GM18907 (cell line): ENCODE results near the gene TMEM175.

Source experiments
- ATAC-seq: cut with Tn5 transposase; IDR thresholded peaks from one replicate; pipeline ENCODE4 v1.9.1; 2021; ENCODE audit warnings: mild to moderate bottlenecking, moderate library complexity; ENCODE audit not compliant: unreplicated experiment

The TMEM175 gene

DNA sequence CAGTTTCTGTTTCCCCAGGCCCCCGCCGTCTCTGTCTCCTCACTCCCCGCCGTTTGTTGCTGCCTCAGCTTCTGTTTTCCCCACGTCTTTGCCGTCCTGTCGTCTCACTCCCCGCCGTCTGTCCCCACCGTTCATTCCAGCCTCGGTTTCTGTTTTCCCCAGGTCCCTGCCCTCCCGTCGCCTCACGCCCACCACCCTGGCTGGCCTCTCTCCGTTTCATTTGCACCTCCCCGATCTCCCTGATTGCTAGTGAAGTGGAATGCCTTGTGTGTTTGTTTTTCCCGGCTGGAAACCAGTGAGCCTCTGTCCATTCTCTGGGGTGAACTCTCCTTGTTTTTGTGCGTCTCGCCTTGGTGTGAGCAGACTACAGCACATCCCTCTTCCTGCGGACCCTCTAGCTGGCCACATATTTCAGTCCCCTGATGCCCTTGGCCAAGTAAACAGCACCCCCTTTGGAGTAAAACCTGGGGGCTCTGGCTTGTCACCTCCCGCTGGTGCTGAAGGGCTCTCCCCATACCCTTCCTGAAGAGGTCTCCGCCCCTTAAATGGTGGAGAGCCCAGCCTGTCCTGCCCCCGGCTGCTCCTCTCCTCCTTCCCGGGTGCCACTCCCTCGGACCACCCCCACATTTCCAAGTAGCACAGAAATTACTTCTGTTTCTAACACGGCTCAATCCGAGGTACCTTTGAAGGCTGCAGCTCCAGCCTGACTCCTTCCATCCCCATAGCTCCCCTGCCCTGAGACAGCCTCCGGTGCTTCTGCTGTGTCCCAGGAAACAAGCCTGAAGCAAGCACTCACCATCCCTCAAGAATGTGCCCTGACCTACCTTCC, 13.2 kb downstream of the TMEM175 start:
- no peak for ATAC-seq

DNA sequence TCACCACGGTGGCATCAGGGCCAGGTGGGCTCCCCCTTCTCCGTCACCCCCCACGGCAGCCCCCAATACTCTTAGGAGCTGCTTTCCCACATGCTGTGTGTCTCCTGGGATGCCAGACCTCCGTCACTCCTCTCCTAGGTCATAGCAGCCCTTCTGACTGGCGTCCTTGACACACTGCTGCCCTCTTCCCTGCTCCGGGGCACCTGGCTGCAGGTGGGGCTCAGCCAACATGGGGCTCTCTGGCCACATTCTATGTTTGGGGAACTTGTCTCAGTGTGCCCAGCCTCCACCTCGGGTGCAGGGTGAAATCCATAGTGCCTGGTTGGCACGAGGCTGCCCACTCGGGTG, 13.8 kb downstream of the TMEM175 start:
- ATAC-seq = no peak

DNA sequence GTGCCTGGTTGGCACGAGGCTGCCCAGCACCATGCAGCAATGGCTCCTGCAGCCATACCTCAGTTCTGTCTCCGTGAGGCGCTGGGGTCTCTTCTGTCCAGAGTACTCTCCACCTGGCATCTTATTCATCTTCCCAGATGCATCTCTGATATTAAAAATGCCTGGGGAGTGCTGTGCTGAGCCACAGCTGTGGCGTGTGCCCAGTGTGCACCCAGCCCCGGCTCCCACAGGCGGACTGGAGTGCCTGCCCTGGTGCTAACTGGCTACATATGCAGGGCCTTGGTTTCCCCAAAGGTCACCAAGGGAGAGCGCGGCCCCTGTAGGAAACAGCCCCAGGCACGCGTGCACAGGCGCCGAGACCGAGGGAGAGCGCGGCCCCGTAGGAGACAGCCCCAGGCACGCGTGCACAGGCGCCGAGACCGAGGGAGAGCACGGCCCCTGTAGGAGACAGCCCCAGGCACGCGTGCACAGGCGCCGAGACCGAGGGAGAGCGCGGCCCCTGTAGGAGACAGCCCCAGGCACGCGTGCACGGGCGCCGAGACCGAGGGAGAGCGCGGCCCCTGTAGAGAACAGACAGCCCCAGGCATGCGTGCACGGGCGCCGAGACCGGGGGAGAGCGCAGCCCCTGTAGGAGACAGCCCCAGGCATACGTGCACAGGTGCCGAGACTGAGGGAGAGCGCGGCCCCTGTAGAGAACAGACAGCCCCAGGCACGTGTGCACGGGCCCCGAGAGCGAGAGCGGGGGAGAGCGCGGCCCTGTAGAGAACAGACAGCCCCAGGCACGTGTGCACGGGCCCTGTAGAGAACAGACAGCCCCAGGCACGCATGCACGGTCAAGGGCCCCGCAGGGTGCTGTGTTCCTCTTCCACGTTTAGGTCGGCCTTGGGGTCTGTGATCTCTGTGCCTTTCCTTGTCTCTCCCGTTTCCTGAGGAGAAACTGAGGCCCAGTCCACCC, 14.5 kb downstream of the TMEM175 start:
- ATAC-seq = no peak

DNA sequence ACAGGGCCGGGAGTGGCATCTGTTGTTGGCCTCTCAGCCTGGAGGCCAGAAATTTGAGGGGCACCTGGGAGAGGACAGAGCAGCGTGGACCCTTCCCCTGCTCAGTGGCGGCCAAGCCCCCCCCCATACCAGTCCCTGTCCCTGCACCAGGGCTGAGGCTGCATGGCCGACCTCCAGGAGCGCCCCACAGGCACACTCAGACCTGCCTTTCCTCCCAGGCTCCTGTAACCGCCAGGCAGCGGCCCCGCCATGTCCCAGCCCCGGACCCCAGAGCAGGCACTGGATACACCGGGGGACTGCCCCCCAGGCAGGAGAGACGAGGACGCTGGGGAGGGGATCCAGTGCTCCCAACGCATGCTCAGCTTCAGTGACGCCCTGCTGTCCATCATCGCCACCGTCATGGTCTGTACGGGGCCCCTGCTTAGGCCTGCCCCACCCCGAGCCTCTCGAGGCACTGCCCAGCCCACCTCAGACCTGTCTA, 15.3 kb downstream of the TMEM175 start:
- no peak for ATAC-seq

DNA sequence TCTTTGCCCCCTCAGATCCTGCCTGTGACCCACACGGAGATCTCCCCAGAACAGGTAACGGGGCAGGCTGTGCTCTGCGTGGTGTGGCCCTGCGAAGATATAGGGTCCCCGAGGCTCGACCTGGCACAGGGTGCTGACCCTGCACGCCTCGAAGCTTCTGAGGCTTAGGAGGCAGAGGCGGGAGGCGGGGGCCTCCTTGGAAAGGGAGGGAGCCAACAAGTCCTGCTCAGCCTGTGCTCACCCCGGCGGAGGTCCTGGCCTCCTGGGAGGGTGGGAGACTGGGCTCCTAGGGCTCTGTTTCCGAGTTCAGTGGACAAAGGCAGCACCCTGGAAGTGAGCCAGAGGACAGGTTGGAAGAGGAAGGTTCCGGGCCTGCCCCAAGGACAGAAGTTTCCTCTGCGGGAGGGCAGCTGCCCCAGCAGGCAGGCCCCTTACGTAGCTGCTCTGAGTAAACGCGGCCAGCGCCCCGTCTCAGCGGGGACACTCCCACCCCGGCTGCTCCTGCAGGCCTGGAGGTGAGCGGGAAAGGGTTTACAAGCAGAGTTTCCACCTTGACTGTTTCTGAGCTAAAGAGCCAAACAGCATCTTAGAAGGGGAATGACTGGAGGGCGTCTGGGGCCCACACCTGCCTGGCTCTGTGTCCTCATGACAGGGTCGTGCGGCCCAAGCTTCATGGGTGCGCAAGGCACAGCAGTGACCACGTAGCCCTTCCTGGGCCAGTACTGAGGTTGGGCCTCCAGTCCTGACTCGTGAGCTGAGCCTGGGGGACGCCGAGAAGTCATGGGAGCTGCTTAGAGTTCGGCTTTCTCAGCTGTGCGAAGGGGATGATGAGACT, 16.1 kb downstream of the TMEM175 start:
- no peak for ATAC-seq

DNA sequence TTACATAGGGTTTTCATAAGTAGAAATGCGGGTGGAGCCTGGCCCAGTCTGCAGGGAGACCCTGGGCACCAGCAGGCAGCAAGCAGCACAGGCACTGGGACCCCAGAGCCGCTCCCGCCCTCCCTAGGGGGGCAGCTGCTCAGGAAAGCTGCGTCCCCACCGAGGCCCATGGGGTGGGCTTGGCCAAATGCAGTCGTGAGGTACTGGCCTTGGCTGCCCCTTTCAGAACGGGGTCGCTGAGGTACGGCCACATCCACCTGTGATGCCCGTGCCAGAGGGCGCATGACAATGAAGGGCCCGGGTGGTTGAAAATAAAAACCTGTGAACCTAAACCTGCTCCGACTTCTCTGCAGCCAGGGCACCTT, 16.7 kb downstream of the TMEM175 start:
- ATAC-seq = no peak

DNA sequence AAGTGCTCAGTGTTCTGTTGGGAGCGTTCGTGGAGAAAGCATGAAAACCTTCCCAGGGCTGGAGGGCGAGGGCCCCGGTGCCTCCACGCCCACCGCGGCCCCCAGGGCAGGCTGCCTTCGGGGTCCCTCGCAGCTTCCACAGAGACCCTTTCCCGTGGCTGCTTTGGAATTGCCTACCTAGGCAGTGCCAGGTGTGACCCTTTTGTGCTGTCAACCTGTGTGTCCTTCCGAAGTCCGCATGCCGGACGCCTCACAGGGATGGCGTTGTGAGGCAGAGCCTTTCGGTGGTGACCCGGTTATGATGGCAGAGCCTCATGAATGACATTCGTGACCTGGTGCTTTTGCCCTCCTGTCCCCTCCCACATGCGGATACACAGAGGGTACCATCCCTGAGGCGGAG, 17.4 kb downstream of the TMEM175 start:
- ATAC-seq = no peak

DNA sequence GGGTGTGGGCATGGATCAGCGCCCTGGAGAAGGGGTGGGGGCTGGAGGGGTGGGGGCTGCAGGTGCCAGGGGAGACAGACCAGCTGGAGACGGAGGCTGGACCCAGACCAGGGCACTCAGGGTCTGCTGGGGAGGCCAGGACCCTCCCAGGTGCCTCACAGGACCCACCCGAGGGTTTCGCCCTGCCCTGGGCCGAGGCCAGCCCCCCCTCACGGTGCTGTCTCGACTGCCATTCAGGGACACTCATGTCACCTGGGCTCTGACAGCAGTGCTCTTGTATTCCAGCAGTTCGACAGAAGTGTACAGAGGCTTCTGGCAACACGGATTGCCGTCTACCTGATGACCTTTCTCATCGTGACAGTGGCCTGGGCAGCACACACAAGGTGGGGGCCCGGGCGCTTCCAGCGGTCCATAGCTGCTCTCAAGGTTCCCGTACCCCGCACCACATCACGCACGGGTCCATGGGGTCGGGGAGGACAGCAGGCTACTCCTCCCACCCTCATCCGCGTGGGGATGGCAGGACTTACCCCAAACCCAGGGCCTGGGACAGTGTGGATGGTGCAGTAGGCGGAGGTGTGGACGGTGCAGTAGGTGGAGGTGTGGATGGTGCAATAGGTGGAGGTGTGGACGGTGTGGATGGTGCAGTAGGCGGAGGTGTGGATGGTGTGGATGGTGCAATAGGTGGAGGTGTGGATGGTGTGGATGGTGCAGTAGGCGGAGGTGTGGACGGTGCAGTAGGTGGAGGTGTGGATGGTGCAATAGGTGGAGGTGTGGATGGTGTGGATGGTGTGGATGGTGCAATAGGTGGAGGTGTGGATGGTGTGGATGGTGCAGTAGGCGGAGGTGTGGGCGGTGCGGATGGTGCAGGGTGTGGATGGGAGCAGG, 18.1 kb downstream of the TMEM175 start:
- ATAC-seq = no peak

DNA sequence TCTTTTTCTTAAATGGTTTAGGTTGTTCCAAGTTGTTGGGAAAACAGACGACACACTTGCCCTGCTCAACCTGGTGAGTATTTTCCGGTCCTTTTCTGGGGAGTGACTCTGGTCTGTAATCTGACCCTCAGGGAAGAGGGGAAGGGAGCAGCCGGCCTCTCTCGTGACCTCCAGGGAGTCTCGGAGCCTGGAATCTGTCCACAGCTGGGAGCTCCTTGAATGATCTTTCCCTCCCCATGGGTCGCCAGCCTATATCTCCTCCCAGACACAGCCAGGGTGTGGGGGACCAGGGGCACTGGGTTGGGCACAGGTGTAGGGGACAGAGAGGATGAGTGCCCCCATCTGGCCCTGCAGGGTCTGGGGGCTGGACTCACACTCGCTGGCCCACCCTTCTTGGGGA, 18.9 kb downstream of the TMEM175 start:
- no peak for ATAC-seq

DNA sequence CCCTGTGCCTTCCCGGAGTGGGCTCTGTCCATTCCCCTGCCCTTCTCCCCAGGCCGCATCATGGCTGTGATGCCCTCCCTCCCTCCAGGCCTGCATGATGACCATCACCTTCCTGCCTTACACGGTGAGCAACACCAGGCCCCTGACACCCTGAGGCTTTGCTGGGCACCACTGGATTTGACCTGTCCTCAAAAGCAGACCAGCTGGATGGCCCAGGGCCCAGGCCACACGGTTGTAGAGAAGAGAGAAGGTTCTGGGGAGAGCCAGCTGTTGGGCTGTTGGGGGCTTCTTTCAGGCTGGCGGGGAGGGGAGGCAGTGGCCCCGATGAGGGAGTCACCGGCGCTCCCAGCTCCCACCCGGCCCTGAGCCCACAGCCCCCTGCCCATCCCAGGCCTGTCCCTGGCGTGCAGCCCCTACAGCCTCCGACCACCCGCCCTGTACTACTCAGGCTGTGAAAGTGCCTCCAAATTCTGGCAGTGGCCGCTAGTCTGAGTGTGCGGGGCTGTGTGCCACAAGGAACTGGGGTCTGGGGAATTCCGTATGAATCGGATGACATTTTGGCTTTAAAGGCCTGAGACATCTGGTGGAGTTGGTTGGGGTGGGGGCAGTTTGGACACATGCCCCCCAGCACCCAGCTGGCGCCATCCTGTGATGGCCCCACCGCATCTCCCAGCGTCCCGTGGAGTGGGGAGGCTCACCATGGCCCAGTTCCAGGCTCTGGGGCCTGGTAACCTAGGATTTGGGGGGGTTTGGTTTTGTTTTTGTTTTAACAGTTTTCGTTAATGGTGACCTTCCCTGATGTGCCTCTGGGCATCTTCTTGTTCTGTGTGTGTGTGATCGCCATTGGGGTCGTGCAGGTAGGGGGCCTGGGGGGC, 19.6 kb downstream of the TMEM175 start:
- ATAC-seq = no peak

DNA sequence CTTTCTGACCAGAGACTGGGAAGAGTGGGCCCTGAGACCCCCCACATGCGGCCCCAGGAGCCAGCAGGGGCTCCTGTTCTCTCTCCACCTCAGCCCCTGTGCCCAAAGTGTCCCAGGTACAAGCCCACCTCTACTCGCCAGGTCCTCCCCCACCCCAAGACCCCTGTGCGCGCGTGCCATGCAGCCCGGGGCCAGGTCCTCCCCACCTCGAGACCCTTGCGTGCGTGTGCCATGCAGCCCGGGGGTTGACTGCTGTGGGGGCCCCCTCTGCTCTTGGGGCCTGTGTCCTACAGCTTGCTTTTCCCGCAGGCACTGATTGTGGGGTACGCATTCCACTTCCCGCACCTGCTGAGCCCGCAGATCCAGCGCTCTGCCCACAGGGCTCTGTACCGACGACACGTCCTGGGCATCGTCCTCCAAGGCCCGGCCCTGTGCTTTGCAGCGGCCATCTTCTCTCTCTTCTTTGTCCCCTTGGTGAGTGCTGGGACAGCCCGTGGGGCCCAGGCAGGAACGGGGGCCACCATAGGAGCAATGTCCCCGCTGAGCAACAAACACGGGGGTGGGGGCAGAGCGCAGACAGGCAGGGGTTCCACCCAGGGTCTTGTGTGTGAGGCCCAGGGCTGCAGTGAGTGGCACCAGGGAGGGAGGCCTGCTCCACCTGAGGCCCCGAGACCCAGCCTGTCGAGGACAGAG, 20.8 kb downstream of the TMEM175 start:
- no peak for ATAC-seq

DNA sequence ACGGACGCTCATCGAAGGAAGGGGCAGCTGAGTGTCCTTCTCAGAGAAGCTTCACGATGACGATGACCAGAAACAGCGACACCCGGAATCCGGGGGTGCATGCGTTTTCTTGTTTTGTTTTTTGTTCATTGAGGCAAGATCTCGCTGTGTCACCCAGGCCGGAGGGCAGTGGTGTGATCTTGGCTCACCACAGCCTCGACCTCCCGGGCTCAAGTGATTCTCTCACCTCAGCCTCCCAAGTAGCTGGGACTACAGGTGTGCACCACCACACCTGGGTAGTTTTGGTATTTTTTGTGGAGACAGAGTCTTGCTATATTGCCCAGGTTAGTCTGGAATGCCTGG, 21.3 kb downstream of the TMEM175 start:
- no peak for ATAC-seq

DNA sequence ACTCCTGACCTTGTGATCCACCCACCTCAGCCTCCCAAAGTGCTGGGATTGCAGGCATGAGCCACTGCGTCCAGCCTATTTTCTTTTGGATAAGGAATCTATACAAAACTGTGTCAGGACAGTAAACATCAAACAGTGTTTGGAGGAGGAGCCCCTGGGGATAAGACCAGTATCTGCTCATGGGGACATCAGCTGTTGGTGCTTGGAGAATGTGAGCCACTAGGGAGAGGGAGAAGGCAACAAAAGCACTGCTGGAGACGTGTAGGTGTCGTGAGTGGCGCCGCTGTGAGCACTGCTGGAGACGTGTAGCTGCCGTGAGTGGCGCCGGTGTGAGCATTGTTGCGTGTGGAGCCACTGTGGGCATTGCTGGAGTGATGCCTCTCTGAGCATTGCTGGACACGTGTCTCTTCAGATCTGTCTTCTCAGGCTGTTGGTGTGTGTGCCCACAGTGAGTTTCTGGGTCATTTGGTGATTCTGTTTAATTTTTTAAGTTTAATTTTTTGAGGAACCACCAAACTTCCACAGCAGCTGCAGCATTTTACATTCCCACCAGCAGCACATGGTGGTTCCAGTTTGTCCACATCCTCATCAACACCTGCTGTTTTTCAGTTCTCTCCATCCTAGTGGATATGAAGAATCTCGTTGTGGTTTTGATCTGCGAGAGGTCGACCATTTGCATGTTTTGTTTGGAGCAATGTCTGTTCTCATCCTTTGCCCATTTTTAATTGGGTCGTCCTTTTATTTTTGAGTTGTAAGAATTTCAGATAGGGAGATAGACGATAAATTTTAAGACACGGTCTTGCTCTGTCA, 22.2 kb downstream of the TMEM175 start:
- ATAC-seq = no peak

DNA sequence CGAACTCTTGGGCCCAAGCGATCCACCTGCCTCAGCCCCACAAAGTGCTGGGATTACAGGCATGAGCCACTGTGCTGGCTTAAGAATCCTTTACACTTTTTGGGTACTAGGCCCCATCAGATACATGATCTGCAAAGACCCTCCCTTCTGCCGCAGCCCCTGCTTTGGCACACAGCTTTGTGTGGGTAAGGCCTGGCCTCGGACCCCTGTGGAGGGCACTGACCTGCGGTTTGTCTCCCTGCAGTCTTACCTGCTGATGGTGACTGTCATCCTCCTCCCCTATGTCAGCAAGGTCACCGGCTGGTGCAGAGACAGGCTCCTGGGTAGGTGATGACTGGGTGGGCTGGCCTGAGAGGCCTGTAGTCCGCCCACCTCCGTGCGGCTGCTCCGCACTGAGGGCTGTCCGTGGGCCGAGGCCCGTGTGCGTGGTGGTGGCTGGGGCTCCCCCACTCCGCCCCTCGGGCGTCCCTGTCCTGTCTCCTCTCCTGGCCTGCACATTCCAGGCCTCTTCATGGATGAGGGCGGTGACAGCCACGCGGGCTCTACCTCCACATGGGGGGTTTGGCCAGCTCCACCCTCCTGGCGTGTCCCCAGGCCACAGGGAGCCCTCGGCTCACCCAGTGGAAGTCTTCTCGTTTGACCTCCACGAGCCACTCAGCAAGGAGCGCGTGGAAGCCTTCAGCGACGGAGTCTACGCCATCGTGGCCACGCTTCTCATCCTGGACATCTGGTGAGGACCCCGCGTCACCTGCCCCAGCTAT, 23.1 kb downstream of the TMEM175 start:
- no peak for ATAC-seq

DNA sequence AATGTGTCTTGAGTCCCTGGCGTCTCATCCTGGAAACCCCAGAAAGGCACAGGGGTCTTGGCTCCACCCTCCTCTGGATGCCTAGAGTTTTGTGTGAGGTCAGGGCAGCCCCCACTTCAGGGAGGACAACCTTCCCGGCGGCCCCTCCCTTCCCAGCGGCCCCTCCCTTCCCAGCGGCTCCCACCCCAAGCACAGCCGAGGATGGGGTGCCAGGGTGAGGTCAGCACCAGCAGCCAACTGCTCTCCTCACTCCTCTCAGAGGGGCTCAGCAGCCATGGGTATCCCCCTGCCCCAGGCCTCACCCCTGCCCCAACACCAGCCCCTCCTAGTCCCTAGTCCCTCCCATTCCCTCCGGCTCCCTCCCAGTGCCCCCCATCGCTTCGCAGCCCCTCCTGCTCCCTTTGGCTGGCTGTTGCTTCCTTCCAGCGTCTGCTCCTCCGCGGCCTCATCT, 23.7 kb downstream of the TMEM175 start:
- no peak for ATAC-seq

DNA sequence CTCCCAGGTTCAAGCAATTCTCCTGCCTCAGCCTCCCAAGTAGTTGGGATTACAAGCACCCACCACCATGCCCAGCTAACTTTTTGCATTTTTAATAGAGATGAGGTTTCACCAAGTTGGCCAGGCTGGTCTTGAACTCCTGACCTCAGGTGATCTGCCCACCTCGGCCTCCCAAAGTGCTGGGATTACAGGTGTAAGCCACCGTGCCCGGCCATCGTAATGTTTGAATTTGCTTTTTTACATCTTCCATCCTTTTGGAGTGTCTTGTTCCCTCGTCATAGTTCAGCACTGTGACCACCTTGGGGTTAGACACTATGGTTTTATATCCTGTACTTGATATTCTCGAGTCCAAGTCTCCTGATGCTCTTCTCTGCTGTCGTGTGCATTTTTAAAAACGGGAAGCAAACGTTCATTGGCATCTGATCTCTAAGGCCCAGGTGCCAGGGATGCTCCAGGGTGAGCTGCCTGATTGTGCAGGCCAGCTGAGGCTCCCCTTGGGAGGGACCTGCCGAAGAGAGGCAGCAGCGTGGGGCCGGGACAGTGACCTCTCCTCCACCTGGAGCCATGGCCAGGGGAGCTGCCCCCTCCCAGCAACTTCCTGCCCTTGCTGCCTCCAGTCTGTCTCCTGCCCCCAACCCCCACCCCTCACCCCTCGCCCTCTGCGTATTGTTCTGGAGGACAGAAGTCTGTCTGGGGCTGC, 24.4 kb downstream of the TMEM175 start:
- no peak for ATAC-seq

DNA sequence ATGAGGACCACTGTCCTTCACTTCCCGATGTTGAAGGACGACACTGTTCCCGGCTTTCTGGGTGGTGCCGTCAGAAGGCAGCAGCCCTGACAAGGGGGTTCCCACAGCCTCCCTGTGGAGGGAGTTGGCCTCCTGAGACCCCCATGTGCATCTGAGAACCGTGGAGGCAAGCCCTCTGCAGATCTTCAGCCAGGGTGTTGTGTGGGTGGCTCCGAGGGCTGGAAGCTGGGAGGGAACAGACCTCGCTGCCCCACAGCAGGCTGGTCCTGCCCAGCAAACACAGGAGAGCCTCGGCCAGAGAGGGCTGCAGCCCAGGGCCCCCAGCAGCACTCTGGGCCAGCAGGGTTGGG, 24.9 kb downstream of the TMEM175 start:
- ATAC-seq = no peak
